Endothelial cell of umbilical vein (primary cell): ENCODE data around the gene IGFBP2. TPM values are rescaled to one million over a fixed set of nuclear protein-coding genes. Genes with fewer than 3 reads are reported as not detected.

Source experiments
- BruUV-seq: library from RNA; stranded (reverse); fragments of 400-500 nt; replicated peaks from 2 replicates; lab custom pipeline; 2021; lab: Mats Ljungman, UMichigan
- CTCF ChIA-PET: fragments of 300-600, 350-600 bp; sonication (Branson Sonifier 250); formaldehyde crosslinking; loops from one replicate; lab custom pipeline; 2021; ENCODE audit warnings: antibody characterized with exemption, inconsistent platforms; lab: Charles Lee
- POLR2A ChIA-PET: fragments of 300-600, 350-600 bp; sonication (Branson Sonifier 250); formaldehyde crosslinking; loops from one replicate; lab custom pipeline; 2021; ENCODE audit warnings: antibody characterized with exemption, inconsistent platforms; lab: Charles Lee
- DNase-seq: peaks from one replicate; pipeline ENCODE4 v3.0.0-alpha.2; 2011; ENCODE audit warnings: low read depth, low spot score
- FAIRE-seq: peaks from 2 replicates; lab custom pipeline; 2011; peaks lifted over from hg19 to GRCh38; lab: Jason Lieb, UNC
- H2AFZ ChIP-seq: 2 replicates; pipeline ENCODE4 v1.6.0; 2012; ENCODE audit warnings: low read depth, low read length, control low read depth, inconsistent platforms
- H3K27ac ChIP-seq: 2 replicates; pipeline ENCODE4 v1.5.1; 2011; ENCODE audit warnings: low read depth, mild to moderate bottlenecking, control low read depth, low read length, moderate library complexity; ENCODE audit not compliant: insufficient read depth
- H3K27me3 ChIP-seq, 2 experiments: 2 replicates each; pipeline versions ENCODE4 v1.6.0 to v1.6.1; 2011; ENCODE audit warnings: low read length in 2 of 2, mixed read lengths in 1 of 2; ENCODE audit not compliant: control insufficient read depth in 2 of 2, insufficient read depth in 2 of 2
- H3K36me3 ChIP-seq, 2 experiments: 2 replicates in 1 of 2; 3 replicates in 1 of 2; pipeline ENCODE4 v1.5.1; 2011; ENCODE audit warnings: low read length in 2 of 2, mild to moderate bottlenecking in 1 of 2, moderate library complexity in 1 of 2; ENCODE audit not compliant: control insufficient read depth in 2 of 2, insufficient read depth in 2 of 2; ENCODE audit errors: extremely low read depth in 1 of 2
- H3K4me1 ChIP-seq: 3 replicates; pipeline ENCODE4 v1.5.1; 2011; ENCODE audit warnings: mild to moderate bottlenecking, low read length; ENCODE audit not compliant: control insufficient read depth, insufficient read depth; ENCODE audit errors: extremely low read depth
- H3K4me2 ChIP-seq: 2 replicates; pipeline ENCODE4 v1.6.1; 2011; ENCODE audit warnings: low read length, control low read depth, mixed read lengths; ENCODE audit not compliant: insufficient read depth
- H3K4me3 ChIP-seq, 3 experiments: fragments of 200-600 bp in 1 of 3; sonication (generic), shearing (Covaris generic) in 1 of 3; replicated peaks in 1 of 3; 2 replicates each; pipeline ENCODE4 v1.5.1; 2011 to 2016; ENCODE audit warnings: control low read depth in 3 of 3, low read length in 3 of 3, mild to moderate bottlenecking in 2 of 3, inconsistent platforms in 1 of 3, low read depth in 1 of 3, moderate library complexity in 1 of 3; ENCODE audit not compliant: insufficient read depth in 1 of 3
- H3K79me2 ChIP-seq: 2 replicates; pipeline ENCODE4 v1.6.0; 2012; ENCODE audit warnings: low read length, inconsistent platforms; ENCODE audit not compliant: control insufficient read depth, insufficient read depth
- H3K9ac ChIP-seq: replicated peaks from 2 replicates; pipeline ENCODE3; 2011; ENCODE audit warnings: low read length, control low read depth; ENCODE audit not compliant: insufficient read depth; ENCODE audit errors: extremely low read depth
- H3K9me1 ChIP-seq: replicated peaks from 3 replicates; pipeline ENCODE4 v1.6.0; 2011; ENCODE audit warnings: mild to moderate bottlenecking, low read length; ENCODE audit not compliant: control insufficient read depth, insufficient read depth; ENCODE audit errors: extremely low read depth
- H3K9me3 ChIP-seq: replicated peaks from 2 replicates; pipeline ENCODE4 v1.5.1; 2012; ENCODE audit warnings: low read length, inconsistent platforms; ENCODE audit not compliant: control insufficient read depth, insufficient read depth
- H4K20me1 ChIP-seq: replicated peaks from 2 replicates; pipeline ENCODE3; 2011; ENCODE audit warnings: mild to moderate bottlenecking, low read length; ENCODE audit not compliant: control insufficient read depth, insufficient read depth; ENCODE audit errors: extremely low read depth
- CTCF ChIP-seq, 2 donors: IDR thresholded peaks; 1 replicate in 1 of 2; 2 replicates in 1 of 2; pipeline ENCODE4 v1.5.1; 2011; ENCODE audit warnings: low read length in 2 of 2, mild to moderate bottlenecking in 2 of 2, moderate library complexity in 2 of 2, control low read depth in 1 of 2, inconsistent platforms in 1 of 2, low read depth in 1 of 2; ENCODE audit not compliant: insufficient read depth in 1 of 2; ENCODE audit errors: extremely low read depth in 1 of 2
- EZH2 ChIP-seq: IDR thresholded peaks from 2 replicates; pipeline ENCODE4 v1.6.1; 2012; ENCODE audit warnings: borderline replicate concordance, low read depth, mild to moderate bottlenecking, moderate library complexity, low read length, inconsistent platforms; ENCODE audit not compliant: severe bottlenecking
- FOS ChIP-seq: IDR thresholded peaks from 2 replicates; pipeline ENCODE4 v1.6.1; 2011; ENCODE audit warnings: mild to moderate bottlenecking, low read length, moderate library complexity, borderline replicate concordance; ENCODE audit not compliant: insufficient read depth
- GATA2 ChIP-seq: IDR thresholded peaks from 2 replicates; pipeline ENCODE4 v1.7.0; 2011; ENCODE audit warnings: low read depth, mild to moderate bottlenecking, moderate library complexity, mixed read lengths, low read length; ENCODE audit not compliant: insufficient read length, insufficient read depth
- dilution Hi-C: fragments of 300-500 bp; cut with MboI; formaldehyde crosslinking; loops from one replicate; pipeline ENCODE4 v1.15.0; 2019; ENCODE audit warnings: low sequenced_read_pairs; ENCODE audit not compliant: extremely low pct_ligation_motif_present
- intact Hi-C: fragments of 100-400 bp; cut with micrococcal nuclease; formaldehyde crosslinking; loops from one replicate; pipeline ENCODE4 v1.10.0; 2022
- polyA plus RNA-seq, 4 experiments: library from polyadenylated mRNA; depleted of rRNA in 3 of 4; stranded (reverse) in 3 of 4; unstranded in 1 of 4; fragments of >200 nt; gene quantifications; 2 replicates each; pipeline versions ENCODE4 v1.2.1 to v1.2.3, GENCODE V29; 2011 to 2012; ENCODE audit warnings: missing spikeins in 1 of 4
- total RNA-seq: library from RNA; stranded (reverse); gene quantifications from 2 replicates; pipeline ENCODE4 v1.2.3, GENCODE V29; 2021

IGFBP2 gene
- total and polyA plus RNA-seq, 2 donors (not counting 3 experiments of a cell fraction or from before 2014, with no cell fraction given): 212 to 261 TPM

- H3K9ac ChIP-seq: no peak overlapping the region
Observed at GRCh38 chr2:216694082-216694825, 61.0 kb downstream of the IGFBP2 start.

GRCh38 chr2:216694826-216695217 lies 61.6 kb downstream of the IGFBP2 start:
- POLR2A ChIA-PET: no interaction called here
- CTCF ChIA-PET: interaction anchor here (0.6 to 2.6 kb wide), 6 partner anchors 10 to 1018 kb away, joined by 3 to 14 read pairs (median 6); no protein-coding TSS in a partner anchor
- H3K79me2 ChIP-seq: no peaks in the 10 kb centered on the region
- no peak overlapping the region for H3K4me2 ChIP-seq
- FAIRE-seq (no peak), DNase-seq (no peak)
- peaks cover 20% of the 10 kb centered on the region for H3K4me1 ChIP-seq
- dilution Hi-C loops (no loop called here), intact Hi-C loops (loop anchor here (5.0 kb wide), 2 partner anchors 182 to 527 kb away; no protein-coding TSS in a partner anchor)
- peak; percentile 64 for TF ChIP-seq EZH2
- no peak for TF ChIP-seq CTCF (IDR thresholded peaks at IDR 0.05; ENCODE audit: extremely low read depth in 1 of 2, insufficient read depth in 1 of 2, low read depth in 1 of 2, low read length in 2 of 2)
- H3K9me3 ChIP-seq: no peaks in the 10 kb centered on the region
- H3K27me3 ChIP-seq: peaks cover 71 to 84% of the 10 kb centered on the region in 2 experiments
- no peak overlapping the region for H3K27ac ChIP-seq
- no peak overlapping the region for H3K9ac ChIP-seq
- no peak overlapping the region for H3K4me3 ChIP-seq
- no peaks in the 10 kb centered on the region for H3K9me1 ChIP-seq
- no peaks in the 10 kb centered on the region for H3K36me3 ChIP-seq
- no TSS peak for BruUV-seq
- H2AFZ ChIP-seq: no peak overlapping the region
- no peaks in the 10 kb centered on the region for H4K20me1 ChIP-seq

More at GRCh38 chr2:216694082-216694825, 61.0 kb downstream of the IGFBP2 start:
- no peak overlapping the region for H3K4me3 ChIP-seq
- no peak overlapping the region for H3K27ac ChIP-seq
- H3K79me2 ChIP-seq: no peaks in the 10 kb centered on the region
- no peaks in the 10 kb centered on the region for H3K36me3 ChIP-seq
- dilution Hi-C loops (no loop called here), intact Hi-C loops (loop anchor here (5.0 kb wide), 1 partner anchor 528 kb away; no protein-coding TSS in a partner anchor)
- no peaks in the 10 kb centered on the region for H3K9me3 ChIP-seq
- no peak for TF ChIP-seq GATA2
- peak; percentile 92 for TF ChIP-seq EZH2
- TF ChIP-seq FOS: no peak
- no peaks in the 10 kb centered on the region for H4K20me1 ChIP-seq
- peak overlapping the region; percentile 43 for H3K4me2 ChIP-seq
- BruUV-seq: no TSS peak
- ChIA-PET POLR2A (no interaction called here), CTCF (interaction anchor here (0.8 to 2.6 kb wide), 5 partner anchors 12 to 1092 kb away, joined by 5 to 14 read pairs (median 10); no protein-coding TSS in a partner anchor)
- peak; percentile 14 for DNase-seq
- no peak overlapping the region for H2AFZ ChIP-seq
- H3K9me1 ChIP-seq: no peaks in the 10 kb centered on the region
- no peak for FAIRE-seq
- H3K4me1 ChIP-seq: peaks cover 20% of the 10 kb centered on the region
- H3K27me3 ChIP-seq: peaks cover 75 to 88% of the 10 kb centered on the region in 2 experiments
